HepG2 (cell line): ENCODE results near the gene GORASP2.

ENCODE experiments used
- AKAP8 ChIP-seq: sonication (generic); formaldehyde crosslinking; IDR thresholded peaks from 2 replicates; pipeline ENCODE4 v1.5.1; 2020; ENCODE audit warnings: mild to moderate bottlenecking, missing genetic modification reagents
- EHMT2 ChIP-seq: fragments of 200-600 bp; sonication (generic); IDR thresholded peaks from 2 replicates; pipeline ENCODE4 v1.7.0; 2017; ENCODE audit warnings: antibody characterized with exemption, low read depth, low read length, borderline replicate concordance
- FOXK1 ChIP-seq: sonication (generic); formaldehyde crosslinking; IDR thresholded peaks from 2 replicates; pipeline ENCODE4 v1.4.0; 2020; ENCODE audit warnings: low read depth, missing genetic modification reagents, borderline replicate concordance
- KDM2A ChIP-seq: sonication (generic); formaldehyde crosslinking; IDR thresholded peaks from 2 replicates; pipeline ENCODE4 v1.4.0; 2020; ENCODE audit warnings: low read depth, missing genetic modification reagents, borderline replicate concordance
- RAD21 ChIP-seq: fragments of 450-650 bp; formaldehyde crosslinking; IDR thresholded peaks from 2 replicates; pipeline ENCODE4 v1.5.0; 2020; ENCODE audit warnings: mild to moderate bottlenecking
- TP53 ChIP-seq: sonication (generic); formaldehyde crosslinking; conservative IDR thresholded peaks from 2 replicates; pipeline ENCODE4 v1.4.0; 2020; ENCODE audit warnings: missing genetic modification reagents
- ZBTB25 ChIP-seq: IDR thresholded peaks from 2 replicates; pipeline ENCODE4 v1.6.1; 2018; ENCODE audit warnings: missing genetic modification reagents
- ZNF138 ChIP-seq: sonication (generic); formaldehyde crosslinking; IDR thresholded peaks from 2 replicates; pipeline ENCODE4 v1.5.0; 2020; ENCODE audit warnings: mild to moderate bottlenecking, low read depth, missing genetic modification reagents
- ZNF230 ChIP-seq: sonication (generic); formaldehyde crosslinking; IDR thresholded peaks from 2 replicates; pipeline ENCODE4 v1.4.0; 2020; ENCODE audit warnings: mild to moderate bottlenecking, missing genetic modification reagents
- ZNF747 ChIP-seq: sonication (generic); formaldehyde crosslinking; IDR thresholded peaks from 2 replicates; pipeline ENCODE4 v1.8.1; 2023; ENCODE audit warnings: missing genetic modification reagents, mild to moderate bottlenecking, borderline replicate concordance
- ZNF841 ChIP-seq: sonication (generic); formaldehyde crosslinking; IDR thresholded peaks from 2 replicates; pipeline ENCODE4 v1.8.1; 2023; ENCODE audit warnings: missing genetic modification reagents, borderline replicate concordance

- TF ChIP-seq KDM2A (CRISPR knock-in tag) (no peak), ZNF841 (CRISPR knock-in tag) (no peak), ZNF230 (CRISPR knock-in tag) (no peak), AKAP8 (no peak), TP53 (CRISPR knock-in tag) (no peak), RAD21 (CRISPR knock-in tag) (no peak), ZNF747 (CRISPR knock-in tag) (no peak), ZNF138 (CRISPR knock-in tag) (no peak), FOXK1 (no peak), ZBTB25 (no peak), EHMT2 (no peak)
Measured at GRCh38 chr2:170943596-170943995, 14.5 kb downstream of the GORASP2 start.
